Activated T-helper 2 cell treated with anti-CD3 and anti-CD28 coated beads, Interferon-gamma antibody, Interleukin-2, Interleukin-4, amounts not matched to agents 10 μg/mL and 5 μg/mL and 100 μg/mL, durations not matched to agents 14 hours and 24 hours and 36 hours (primary cell): Measurements from ENCODE around the gene RBCK1. TPM values are rescaled to one million over a fixed set of nuclear protein-coding genes. Genes with fewer than 3 reads are reported as not detected.

Experiments
- DNase-seq: peaks from one replicate; pipeline ENCODE4 v3.0.0; 2021; ENCODE audit warnings: low spot score
- H3K27ac Mint-ChIP-seq: one replicate; pipeline ENCODE4 v1.8.0; 2021; ENCODE audit warnings: mixed read lengths
- H3K27me3 Mint-ChIP-seq: one replicate; pipeline ENCODE4 v1.8.0; 2021; ENCODE audit warnings: low read depth, mixed read lengths
- H3K36me3 Mint-ChIP-seq: one replicate; pipeline ENCODE4 v1.8.0; 2021; ENCODE audit warnings: low read depth, mixed read lengths
- H3K4me1 Mint-ChIP-seq: one replicate; pipeline ENCODE4 v1.8.0; 2021; ENCODE audit warnings: low read depth, mixed read lengths
- H3K4me3 Mint-ChIP-seq: one replicate; pipeline ENCODE4 v1.8.0; 2021; ENCODE audit warnings: low read depth, mild to moderate bottlenecking, moderate library complexity, mixed read lengths
- H3K9me3 Mint-ChIP-seq: one replicate; pipeline ENCODE4 v1.8.0; 2021; ENCODE audit warnings: mixed read lengths
- intact Hi-C: fragments of 100-400 bp; cut with micrococcal nuclease; formaldehyde crosslinking; loops from one replicate; pipeline ENCODE4 v1.15.1; 2023
- total RNA-seq: library from RNA; stranded (reverse); gene quantifications from 2 replicates; pipeline ENCODE4 v1.2.3, GENCODE V29; 2022

RBCK1 gene
- total RNA-seq, 1 donor from 2014 or later = 112 TPM

DNA sequence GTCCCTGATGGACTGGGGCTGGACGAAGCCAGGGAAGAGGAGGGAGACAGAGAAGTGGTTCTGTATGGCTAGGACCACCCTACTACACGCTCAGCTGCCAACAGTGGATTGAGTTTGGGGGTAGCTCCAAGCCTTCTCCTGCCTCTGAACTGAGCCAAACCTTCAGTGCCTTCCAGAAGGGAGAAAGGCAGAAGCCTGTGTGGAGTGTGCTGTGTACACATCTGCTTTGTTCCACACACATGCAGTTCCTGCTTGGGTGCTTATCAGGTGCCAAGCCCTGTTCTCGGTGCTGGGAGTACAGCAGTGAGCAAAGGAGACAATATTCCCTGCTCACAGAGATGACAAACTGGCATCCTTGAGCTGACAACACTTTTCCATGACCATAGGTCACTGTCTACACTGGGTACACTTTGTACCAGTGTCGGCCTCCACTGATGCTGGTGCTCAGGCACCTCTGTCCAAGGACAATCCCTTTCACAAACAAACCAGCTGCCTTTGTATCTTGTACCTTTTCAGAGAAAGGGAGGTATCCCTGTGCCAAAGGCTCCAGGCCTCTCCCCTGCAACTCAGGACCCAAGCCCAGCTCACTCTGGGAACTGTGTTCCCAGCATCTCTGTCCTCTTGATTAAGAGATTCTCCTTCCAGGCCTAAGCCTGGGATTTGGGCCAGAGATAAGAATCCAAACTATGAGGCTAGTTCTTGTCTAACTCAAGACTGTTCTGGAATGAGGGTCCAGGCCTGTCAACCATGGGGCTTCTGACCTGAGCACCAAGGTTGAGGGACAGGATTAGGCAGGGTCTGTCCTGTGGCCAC, 11.3 kb upstream of the RBCK1 start:
- Mint-ChIP-seq H3K9me3 (no peaks in the 10 kb centered on the region), H3K4me1 (peaks cover 15% of the 10 kb centered on the region), H3K36me3 (peaks cover 42% of the 10 kb centered on the region), H3K4me3 (no peak overlapping the region), H3K27ac (no peak overlapping the region), H3K27me3 (no peaks in the 10 kb centered on the region)
- intact Hi-C loops = no loop called here
- DNase-seq = no peak

DNA sequence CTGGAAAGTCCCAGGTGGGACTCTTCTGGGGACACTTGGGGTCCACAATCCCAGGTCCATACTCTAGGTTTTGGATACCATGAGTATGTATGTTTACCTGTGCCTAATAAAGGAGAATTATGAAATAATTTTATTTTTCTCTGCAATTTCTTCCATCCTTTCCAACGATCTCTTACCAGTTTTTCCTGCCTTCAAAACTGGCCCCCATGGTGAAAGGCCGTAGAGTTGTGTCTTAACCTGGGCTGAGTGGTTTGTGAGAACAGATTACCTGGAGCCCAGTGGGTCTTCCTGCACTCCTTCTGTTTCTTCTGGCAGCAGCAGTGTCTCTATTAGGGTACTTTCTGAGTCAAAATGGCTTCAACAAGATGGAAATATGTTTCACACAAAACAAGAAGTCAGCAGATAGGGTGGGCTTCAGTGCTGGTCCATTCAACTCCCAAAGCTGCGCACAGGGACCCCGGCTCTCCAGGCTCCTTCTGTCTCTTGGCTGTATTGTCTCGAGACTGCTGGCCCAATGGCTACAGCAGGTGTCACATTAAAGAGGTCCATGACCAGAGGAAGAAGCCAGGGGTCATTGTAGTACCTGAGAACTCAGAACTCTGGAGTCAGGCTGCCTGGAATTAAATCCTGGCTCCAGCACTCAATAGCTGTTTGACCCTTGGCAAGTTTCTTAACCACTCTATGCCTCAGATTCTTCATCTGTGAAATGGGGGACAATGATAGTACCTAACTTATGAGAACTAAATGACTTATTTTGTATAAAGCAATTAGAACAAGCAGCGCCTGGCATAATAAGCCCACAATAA, 10.5 kb upstream of the RBCK1 start:
- Mint-ChIP-seq H3K4me3 (no peak overlapping the region), H3K4me1 (peaks cover 19% of the 10 kb centered on the region), H3K27ac (peak overlapping the region; percentile 8), H3K9me3 (no peaks in the 10 kb centered on the region), H3K27me3 (no peaks in the 10 kb centered on the region), H3K36me3 (peaks cover 34% of the 10 kb centered on the region)
- intact Hi-C loops = no loop called here
- DNase-seq = no peak

DNA sequence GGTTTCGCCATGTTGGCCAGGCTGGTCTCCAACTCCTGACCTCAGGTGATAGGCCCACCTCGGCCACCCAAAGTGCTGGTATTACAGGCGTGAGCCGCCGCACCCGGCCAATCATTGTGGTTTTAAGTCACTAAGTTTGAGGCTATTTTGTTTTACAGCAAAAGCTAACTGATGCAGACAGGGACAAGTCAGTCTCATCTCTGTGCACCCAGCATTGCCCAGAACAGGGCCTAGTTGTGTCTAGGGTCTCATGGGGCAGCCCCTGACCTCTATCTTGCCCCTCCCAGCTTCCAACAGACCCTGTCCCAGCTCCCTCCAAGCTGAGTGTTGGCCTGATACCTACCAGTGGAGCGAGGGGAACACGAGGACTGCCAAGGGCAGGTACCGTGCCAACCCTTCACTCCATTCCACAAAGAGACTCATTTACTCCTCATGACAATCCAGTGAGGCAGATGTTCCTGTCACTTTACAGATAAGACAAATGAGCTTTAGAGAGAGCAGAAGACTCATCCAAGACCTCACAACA, 8.9 kb upstream of the RBCK1 start:
- H3K36me3 Mint-ChIP-seq = peaks cover 23% of the 10 kb centered on the region
- H3K9me3 Mint-ChIP-seq = peaks cover 6% of the 10 kb centered on the region
- peaks cover 26% of the 10 kb centered on the region for H3K4me1 Mint-ChIP-seq
- no peak for DNase-seq
- H3K27ac Mint-ChIP-seq = no peak overlapping the region
- H3K4me3 Mint-ChIP-seq = no peak overlapping the region
- intact Hi-C loops = no loop called here
- H3K27me3 Mint-ChIP-seq = no peaks in the 10 kb centered on the region

DNA sequence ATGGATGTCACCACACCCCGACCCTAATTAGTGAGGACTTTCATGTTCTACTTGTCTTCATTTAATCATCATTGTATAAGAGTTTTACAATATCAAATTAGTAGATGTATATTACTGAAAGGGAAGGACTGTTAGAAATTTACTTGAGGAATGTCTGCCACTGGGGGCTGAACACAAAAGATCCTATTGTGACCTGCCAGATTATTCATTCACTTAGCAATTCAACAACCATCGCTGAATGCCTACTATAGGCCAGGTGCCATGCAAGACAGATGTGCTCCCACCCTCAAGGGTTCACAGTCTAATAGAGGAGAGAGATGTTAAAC, 8.0 kb upstream of the RBCK1 start:
- Mint-ChIP-seq H3K4me3 (no peak overlapping the region), H3K27me3 (no peaks in the 10 kb centered on the region), H3K9me3 (peaks cover 6% of the 10 kb centered on the region), H3K27ac (no peak overlapping the region), H3K4me1 (peaks cover 26% of the 10 kb centered on the region), H3K36me3 (peaks cover 19% of the 10 kb centered on the region)
- DNase-seq = no peak
- intact Hi-C loops = loop anchor here (10.0 kb wide), 1 partner anchor 45 kb away; no protein-coding TSS in a partner anchor

DNA sequence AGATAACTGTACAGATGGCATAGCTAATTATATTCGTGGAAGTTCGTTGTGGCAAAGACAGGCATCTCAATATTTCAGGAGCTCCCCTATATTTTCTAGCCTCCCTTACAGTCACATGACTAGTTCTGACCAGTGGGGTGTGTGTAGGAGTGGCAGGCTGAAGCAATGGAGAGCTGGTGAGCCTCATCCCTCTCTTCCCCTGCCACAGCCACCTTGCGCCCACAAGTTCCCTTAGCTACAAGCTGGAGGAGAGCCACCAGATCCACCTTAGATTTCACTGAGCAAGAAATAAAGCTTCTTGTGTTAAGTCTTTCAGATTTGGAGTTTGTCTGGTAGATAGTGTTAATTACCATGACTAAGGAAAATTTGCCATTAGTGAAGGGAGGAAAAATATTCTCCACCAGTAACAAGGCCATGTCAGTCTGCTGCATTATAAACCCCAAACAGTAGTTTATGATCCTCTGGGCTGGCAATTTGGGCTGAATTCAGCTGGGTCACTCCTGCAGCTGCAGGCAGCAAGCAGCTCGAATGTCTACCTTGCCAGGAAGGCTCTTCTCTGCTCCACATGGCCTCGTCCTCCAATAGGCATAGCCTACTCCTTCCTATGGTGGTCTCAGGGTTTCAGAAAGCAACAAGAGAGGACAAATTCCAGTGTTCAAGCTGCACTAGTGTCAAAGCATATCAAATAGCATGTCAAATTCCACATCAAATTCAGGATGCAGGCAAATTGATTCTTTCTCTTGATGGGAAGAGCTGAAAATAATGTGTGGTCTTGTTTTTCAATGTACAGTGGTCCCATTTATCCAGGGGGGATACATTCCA, 7.4 kb upstream of the RBCK1 start:
- Mint-ChIP-seq H3K9me3 (peaks cover 6% of the 10 kb centered on the region), H3K4me1 (peaks cover 27% of the 10 kb centered on the region), H3K4me3 (no peak overlapping the region), H3K27me3 (no peaks in the 10 kb centered on the region), H3K27ac (no peak overlapping the region), H3K36me3 (peaks cover 14% of the 10 kb centered on the region)
- intact Hi-C loops = loop anchor here (10.0 kb wide), 1 partner anchor 46 kb away; no protein-coding TSS in a partner anchor
- no peak for DNase-seq

DNA sequence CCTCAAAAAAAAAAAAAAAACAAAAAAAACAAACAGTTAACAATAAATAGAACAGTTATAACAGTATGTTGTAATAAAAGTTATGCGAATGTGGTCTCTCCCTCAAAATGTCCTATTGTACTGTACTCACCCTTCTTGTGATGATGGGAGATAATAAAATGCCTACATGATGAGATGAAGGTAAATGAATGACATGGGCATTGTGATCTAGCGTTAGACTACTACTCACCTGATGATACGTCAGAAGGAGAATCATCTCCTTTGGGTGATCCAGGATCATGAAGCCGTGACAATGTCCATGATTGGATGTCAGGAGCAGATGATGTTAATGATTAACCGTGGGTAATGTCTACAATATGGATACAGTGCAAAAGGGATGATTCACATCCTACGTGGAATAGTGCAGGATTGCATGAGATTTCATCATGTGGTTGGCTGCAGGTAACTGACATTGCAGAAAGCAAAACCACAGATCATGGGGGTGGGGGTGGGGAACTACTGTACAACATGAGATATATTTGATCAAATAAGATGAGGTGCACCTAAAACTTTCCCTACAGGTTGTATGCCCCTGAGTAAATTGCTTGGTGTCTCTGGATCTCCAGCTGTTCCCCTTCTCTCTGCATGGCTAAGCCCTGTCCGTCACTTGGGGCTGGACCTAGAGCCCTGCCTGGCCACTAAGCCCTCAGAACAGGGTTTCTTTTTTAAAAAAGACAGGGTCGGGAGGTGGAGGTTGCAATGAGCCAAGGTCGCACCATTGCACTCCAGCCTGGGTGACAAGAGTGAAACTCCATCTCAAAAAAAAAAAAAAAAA, 6.2 kb upstream of the RBCK1 start:
- peak overlapping the region; percentile 42 for H3K27ac Mint-ChIP-seq
- intact Hi-C loops = loop anchor here (10.0 kb wide), 1 partner anchor 47 kb away; no protein-coding TSS in a partner anchor
- H3K4me3 Mint-ChIP-seq = no peak overlapping the region

DNA sequence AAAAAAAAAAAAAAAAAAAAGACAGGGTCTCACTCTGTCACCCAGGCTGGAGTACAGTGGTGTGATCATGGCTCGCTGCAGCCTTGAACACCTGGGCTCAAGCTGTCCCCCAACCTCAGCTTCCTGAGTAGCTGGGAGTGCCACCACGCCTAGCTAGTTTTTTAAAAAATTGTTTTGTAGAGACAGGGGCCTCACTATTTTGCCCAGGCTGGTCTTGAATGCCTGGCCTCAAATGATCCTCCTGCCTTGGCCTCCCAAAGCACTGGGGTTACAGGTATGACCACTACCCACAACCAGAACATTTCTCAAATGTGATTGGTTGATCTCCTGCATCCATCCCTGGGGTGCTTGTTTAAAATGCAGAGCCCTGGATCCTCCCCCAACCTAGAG, 5.6 kb upstream of the RBCK1 start:
- Mint-ChIP-seq H3K36me3 (peaks cover 10% of the 10 kb centered on the region), H3K27ac (no peak overlapping the region), H3K4me3 (no peak overlapping the region), H3K27me3 (no peaks in the 10 kb centered on the region), H3K4me1 (peaks cover 36% of the 10 kb centered on the region), H3K9me3 (peaks cover 6% of the 10 kb centered on the region)
- intact Hi-C loops = loop anchor here (10.0 kb wide), 1 partner anchor 48 kb away; no protein-coding TSS in a partner anchor
- DNase-seq = no peak

More for the DNA sequence above, 6.2 kb upstream of the RBCK1 start:
- H3K4me1 Mint-ChIP-seq = peaks cover 30% of the 10 kb centered on the region
- peaks cover 6% of the 10 kb centered on the region for H3K9me3 Mint-ChIP-seq
- H3K27me3 Mint-ChIP-seq = no peaks in the 10 kb centered on the region
- DNase-seq = no peak
- peaks cover 12% of the 10 kb centered on the region for H3K36me3 Mint-ChIP-seq

DNA sequence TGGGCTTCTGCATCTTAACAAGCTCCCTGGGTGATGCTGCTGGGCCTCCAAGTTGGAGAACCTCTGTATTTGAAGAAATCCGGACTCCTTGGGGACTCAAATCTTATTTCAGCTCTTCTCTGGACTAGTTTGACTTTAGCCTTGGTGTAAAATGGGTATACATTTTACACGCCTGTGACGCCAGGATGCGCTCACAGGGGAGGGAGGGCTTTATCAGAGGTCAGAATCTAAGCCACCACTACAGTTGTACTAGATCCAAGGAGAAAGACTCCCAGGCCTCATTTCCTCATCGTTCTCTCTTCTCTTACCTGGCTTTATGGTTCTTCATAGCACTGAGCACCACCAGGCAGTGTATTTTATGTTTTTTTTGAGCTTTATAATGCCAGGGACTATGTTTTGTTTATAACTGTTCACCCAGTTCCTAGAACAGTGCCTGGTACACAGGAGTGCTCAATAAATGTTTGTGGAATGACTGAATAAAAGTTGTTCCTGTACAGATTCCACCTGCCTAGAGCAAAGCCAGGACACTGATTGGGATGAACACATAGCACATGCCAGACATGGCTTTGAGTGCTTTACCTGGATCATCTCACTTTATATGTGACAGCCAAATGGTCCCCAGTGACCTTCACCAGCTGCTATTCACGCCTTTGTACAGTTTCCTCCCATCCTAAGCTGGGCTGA, 5.1 kb upstream of the RBCK1 start:
- intact Hi-C loops = loop anchor here (10.0 kb wide), 1 partner anchor 48 kb away; no protein-coding TSS in a partner anchor
- DNase-seq = no peak
- Mint-ChIP-seq H3K27ac (no peak overlapping the region), H3K9me3 (peaks cover 6% of the 10 kb centered on the region), H3K4me3 (no peak overlapping the region), H3K36me3 (peaks cover 5% of the 10 kb centered on the region), H3K27me3 (no peaks in the 10 kb centered on the region), H3K4me1 (peaks cover 36% of the 10 kb centered on the region)

DNA sequence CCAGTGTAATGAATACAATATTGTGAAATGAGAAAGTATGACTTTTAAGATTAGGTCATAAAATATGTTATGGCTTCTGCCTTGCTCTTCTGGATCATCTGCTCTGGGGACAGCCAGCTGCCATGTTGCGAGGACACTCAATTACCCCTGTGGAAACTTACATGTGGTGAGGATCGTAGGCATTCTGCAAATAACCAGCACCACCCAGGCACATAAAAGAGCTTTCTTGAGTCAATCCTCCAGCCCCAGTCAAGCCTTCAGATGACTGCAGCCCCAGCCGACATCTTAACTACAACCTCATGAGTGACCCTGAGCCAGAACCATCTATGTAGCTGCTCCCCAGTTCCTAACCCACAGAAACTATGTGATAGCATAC, 4.5 kb upstream of the RBCK1 start:
- Mint-ChIP-seq H3K4me1 (peaks cover 36% of the 10 kb centered on the region), H3K27me3 (no peaks in the 10 kb centered on the region), H3K9me3 (peaks cover 6% of the 10 kb centered on the region), H3K36me3 (peaks cover 1% of the 10 kb centered on the region), H3K4me3 (no peak overlapping the region), H3K27ac (no peak overlapping the region)
- intact Hi-C loops = loop anchor here (10.0 kb wide), 1 partner anchor 49 kb away; no protein-coding TSS in a partner anchor
- no peak for DNase-seq

DNA sequence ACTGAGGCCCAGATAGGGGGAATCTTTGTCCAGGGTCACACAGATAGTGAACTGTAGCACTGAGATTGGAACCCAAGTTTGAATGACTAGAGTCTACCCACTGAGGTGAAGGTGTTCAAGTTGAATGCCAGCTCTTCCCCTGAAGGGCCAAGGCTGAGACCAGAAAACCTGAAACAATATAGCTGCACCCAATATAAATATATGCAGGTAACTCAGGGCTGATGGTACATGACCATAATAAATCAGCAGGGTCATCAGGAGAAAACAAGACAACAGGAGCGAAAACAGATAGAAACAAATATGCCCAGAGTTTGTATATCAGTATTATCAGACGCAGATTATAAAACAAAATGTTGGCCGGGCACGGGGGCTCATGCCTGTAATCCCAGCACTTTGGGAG, 4.0 kb upstream of the RBCK1 start:
- H3K4me3 Mint-ChIP-seq = no peak overlapping the region
- intact Hi-C loops = loop anchor here (10.0 kb wide), 1 partner anchor 49 kb away; no protein-coding TSS in a partner anchor
- H3K4me1 Mint-ChIP-seq = peaks cover 37% of the 10 kb centered on the region
- H3K36me3 Mint-ChIP-seq = peaks cover 4% of the 10 kb centered on the region
- H3K27me3 Mint-ChIP-seq = no peaks in the 10 kb centered on the region
- no peak overlapping the region for H3K27ac Mint-ChIP-seq
- no peak for DNase-seq
- peaks cover 6% of the 10 kb centered on the region for H3K9me3 Mint-ChIP-seq
